LNCAP (cell line): Measurements from ENCODE around the gene MGAT2.

Source experiments
- TF ChIP-seq, protein P1 (sequence below): fragments of 450-650 bp; IDR thresholded peaks from 2 replicates; pipeline ENCODE4 v1.5.1; 2017; ENCODE audit warnings: mild to moderate bottlenecking

The MGAT2 gene

GRCh38 chr14:49642163-49642562, 21.6 kb downstream of the MGAT2 start:
- TF ChIP-seq, protein P1, sequence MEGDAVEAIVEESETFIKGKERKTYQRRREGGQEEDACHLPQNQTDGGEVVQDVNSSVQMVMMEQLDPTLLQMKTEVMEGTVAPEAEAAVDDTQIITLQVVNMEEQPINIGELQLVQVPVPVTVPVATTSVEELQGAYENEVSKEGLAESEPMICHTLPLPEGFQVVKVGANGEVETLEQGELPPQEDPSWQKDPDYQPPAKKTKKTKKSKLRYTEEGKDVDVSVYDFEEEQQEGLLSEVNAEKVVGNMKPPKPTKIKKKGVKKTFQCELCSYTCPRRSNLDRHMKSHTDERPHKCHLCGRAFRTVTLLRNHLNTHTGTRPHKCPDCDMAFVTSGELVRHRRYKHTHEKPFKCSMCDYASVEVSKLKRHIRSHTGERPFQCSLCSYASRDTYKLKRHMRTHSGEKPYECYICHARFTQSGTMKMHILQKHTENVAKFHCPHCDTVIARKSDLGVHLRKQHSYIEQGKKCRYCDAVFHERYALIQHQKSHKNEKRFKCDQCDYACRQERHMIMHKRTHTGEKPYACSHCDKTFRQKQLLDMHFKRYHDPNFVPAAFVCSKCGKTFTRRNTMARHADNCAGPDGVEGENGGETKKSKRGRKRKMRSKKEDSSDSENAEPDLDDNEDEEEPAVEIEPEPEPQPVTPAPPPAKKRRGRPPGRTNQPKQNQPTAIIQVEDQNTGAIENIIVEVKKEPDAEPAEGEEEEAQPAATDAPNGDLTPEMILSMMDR = no peak

- TF ChIP-seq, protein P1 = no peak
These were observed 32.9 kb downstream of the MGAT2 start for GRCh38 chr14:49653508-49653907.

DNA sequence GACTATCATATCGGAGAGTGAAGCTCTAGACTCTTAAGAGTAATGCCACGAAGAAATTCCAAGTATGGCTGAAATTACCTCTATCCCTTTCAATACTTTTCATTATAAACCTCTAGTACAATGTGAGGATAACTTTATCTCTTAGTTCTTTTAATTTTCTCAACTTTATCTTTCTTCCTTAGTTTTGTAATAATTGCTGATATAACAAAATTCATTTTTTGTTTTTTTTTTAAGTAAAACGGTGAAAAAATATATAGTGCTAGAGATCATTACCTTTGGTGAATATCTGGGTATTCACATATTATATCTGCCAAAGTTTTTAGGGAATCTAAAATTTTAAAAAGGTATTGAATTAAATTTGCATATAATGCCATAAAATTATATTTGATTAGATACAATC, 33.9 kb downstream of the MGAT2 start:
- TF ChIP-seq, protein P1 = no peak

DNA sequence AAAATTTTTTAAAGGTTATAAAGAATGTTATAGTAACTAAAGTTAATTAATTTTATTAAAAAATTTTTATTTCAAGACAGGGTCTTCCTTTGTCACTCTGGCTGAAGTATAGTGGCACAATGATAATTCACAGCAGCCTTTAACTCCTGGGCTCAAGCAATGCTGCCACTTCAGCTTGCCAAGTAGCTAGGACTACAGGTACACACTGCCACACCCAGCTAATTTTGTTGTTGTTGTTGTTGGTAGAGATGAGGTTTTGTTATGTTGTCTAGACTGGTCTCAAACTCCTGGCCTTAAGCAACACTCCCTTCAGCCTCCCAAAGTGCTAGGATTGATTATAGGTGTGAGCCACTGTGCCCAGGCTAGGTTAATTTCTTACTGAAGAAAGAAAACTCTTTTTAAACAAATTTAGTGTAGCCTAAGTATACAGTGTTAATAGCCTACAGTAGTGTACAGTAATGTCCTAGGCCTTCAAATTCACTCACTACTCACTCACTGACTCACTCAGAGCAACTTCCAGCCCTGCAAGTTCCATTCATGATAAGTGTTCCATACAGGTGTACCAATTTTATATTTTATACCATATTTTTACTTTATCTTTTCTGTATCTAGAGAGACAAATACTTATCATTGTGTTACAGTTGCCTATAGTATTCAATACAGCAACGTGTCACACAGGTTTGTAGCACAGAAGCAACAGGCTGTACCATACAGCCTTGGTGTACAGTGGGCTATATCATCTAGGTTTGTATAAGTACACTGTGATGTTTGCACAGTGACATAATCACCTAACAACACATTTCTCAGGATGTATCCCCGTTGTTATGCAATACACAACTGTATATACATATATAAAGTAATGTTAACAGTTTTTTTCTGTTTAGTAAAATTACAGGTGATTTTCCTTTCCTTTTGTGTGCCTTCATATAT, 39.2 kb downstream of the MGAT2 start:
- TF ChIP-seq, protein P1 = no peak

- TF ChIP-seq, protein P1 = no peak
These were observed 49.9 kb downstream of the MGAT2 start for GRCh38 chr14:49670475-49670874.
